Hepatocyte (in vitro differentiated cells): ENCODE results near the gene NRF1.
"Not testable (repeated sequence)": the region's sequence is repeated elsewhere in the genome, so short reads cannot be mapped to it uniquely, and the experiment has no call there.

Source experiments
- CTCF ChIP-seq: fragments of 200-600 bp; sonication (generic); IDR thresholded peaks from 2 replicates; pipeline ENCODE4 v1.5.1; 2016; ENCODE audit warnings: antibody characterized with exemption, mild to moderate bottlenecking; ENCODE audit not compliant: poor library complexity
- EZH2 ChIP-seq: fragments of 200-600 bp; sonication (generic); IDR thresholded peaks from 2 replicates; pipeline ENCODE4 v1.6.1; 2016; ENCODE audit warnings: antibody characterized with exemption, mild to moderate bottlenecking, borderline replicate concordance
- EZH2phosphoT487 ChIP-seq: fragments of 200-600 bp; sonication (generic); IDR thresholded peaks from one replicate; pipeline ENCODE4 v1.6.1; 2018; ENCODE audit warnings: antibody characterized with exemption, mild to moderate bottlenecking, low read depth, moderate library complexity; ENCODE audit not compliant: unreplicated experiment, severe bottlenecking

- not testable (repeated sequence) for TF ChIP-seq CTCF, EZH2, EZH2phosphoT487
Observed at GRCh38 chr7:129586179-129586578, 25.3 kb upstream of the NRF1 start.
